ENCODE results near the gene SERPINE2. TPM values are rescaled to one million over a fixed set of nuclear protein-coding genes. Genes with fewer than 3 reads are reported as not detected.

Gene SERPINE2
- total and polyA plus RNA-seq, 11 donors: 9.3 to 61.7 (median 22.1) TPM

DNA sequence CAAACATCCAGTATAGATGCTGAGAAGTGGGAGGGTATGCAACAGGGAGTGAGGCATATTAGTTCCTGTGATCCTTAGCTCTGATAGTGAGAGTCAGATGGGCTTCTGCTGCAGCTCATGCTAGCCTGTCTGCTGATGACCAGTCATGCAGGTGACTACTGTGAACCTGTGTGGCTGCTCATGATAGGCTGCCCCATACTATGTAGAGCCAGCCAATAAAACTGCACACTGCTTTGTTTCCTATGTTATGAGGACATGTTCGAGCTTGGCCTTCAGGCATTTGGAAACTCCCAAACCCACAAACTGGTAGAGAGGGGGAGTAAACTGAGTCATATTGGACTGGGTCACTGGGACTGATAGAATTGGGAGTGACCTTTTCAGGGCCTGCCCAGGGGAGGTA lies 20.1 kb upstream of the SERPINE2 start:
- Histone ChIP-seq H3K4me3 (no peak overlapping the region), H3K27ac (no peak overlapping the region), H3K4me1 (peaks cover 0 to 5% (median 0%) of the 10 kb centered on the region in 12 donors), H3K36me3 (no peaks in the 10 kb centered on the region), H3K9me3 (no peaks in the 10 kb centered on the region), H3K27me3 (no peaks in the 10 kb centered on the region)
- WGBS, 4 donors: 83 to 100% (median 96%) methylated on average over 1 of the region's 1 CpG
- intact Hi-C loops (cut with DNase I): no loop called here
- ATAC-seq (peak in 1 of 4 donors; percentile 29), DNase-seq (no peak)
- TF ChIP-seq, protein P1, sequence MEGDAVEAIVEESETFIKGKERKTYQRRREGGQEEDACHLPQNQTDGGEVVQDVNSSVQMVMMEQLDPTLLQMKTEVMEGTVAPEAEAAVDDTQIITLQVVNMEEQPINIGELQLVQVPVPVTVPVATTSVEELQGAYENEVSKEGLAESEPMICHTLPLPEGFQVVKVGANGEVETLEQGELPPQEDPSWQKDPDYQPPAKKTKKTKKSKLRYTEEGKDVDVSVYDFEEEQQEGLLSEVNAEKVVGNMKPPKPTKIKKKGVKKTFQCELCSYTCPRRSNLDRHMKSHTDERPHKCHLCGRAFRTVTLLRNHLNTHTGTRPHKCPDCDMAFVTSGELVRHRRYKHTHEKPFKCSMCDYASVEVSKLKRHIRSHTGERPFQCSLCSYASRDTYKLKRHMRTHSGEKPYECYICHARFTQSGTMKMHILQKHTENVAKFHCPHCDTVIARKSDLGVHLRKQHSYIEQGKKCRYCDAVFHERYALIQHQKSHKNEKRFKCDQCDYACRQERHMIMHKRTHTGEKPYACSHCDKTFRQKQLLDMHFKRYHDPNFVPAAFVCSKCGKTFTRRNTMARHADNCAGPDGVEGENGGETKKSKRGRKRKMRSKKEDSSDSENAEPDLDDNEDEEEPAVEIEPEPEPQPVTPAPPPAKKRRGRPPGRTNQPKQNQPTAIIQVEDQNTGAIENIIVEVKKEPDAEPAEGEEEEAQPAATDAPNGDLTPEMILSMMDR (IDR thresholded peaks at IDR 0.05): no peak
- no peak for TF ChIP-seq POLR2A (IDR thresholded peaks at IDR 0.05)

DNA sequence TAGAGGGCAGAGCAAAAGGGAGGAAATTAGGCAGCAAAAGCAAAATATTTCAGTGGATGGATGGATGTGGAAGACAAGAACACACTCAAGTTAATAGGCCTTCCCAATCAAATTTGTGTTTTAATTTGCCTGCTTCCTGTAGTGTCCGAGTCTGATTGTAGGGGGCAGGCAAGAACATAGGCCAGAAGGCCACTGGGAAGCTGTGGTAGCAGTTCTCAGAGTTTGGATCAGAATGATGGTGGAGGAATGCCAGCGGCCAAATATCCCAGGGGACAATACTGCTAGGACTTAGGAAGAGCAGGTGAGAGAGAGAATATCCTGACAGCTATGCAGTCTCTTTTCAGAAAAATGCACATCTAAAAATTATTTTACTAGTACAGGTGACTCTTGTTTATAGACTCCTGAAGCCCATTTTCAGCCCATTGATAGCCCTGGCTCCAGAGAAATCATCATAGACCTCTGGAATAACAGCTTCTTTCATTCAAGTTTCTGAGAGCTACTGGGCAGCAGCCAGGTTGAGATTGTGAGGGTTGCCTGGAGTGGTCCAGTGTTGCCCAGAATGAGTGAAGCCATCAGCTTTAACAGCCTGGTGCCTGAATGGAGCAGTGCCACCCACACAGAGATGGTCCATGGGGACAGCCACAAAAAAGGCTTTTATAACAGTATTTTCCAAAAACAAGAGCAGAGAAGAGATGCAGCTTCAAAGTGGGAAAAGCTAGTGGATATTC lies 19.1 kb upstream of the SERPINE2 start:
- Histone ChIP-seq H3K4me3 (no peak overlapping the region), H3K4me1 (peaks cover 0 to 5% (median 0%) of the 10 kb centered on the region in 12 donors), H3K9me3 (no peaks in the 10 kb centered on the region), H3K27me3 (peaks cover 0 to 3% (median 0%) of the 10 kb centered on the region in 9 donors), H3K27ac (no peak overlapping the region), H3K36me3 (no peaks in the 10 kb centered on the region)
- intact Hi-C loops (cut with DNase I): no loop called here
- 34 to 67% (median 53%) methylated on average over 2 of the region's 2 CpGs for WGBS, 4 donors
- ATAC-seq (no peak), DNase-seq (no peak)
- no peak for TF ChIP-seq POLR2A (IDR thresholded peaks at IDR 0.05)
- TF ChIP-seq, protein P1 (IDR thresholded peaks at IDR 0.05): peak in 5 of 12 donors; percentile 14 to 41 (median 26)

DNA sequence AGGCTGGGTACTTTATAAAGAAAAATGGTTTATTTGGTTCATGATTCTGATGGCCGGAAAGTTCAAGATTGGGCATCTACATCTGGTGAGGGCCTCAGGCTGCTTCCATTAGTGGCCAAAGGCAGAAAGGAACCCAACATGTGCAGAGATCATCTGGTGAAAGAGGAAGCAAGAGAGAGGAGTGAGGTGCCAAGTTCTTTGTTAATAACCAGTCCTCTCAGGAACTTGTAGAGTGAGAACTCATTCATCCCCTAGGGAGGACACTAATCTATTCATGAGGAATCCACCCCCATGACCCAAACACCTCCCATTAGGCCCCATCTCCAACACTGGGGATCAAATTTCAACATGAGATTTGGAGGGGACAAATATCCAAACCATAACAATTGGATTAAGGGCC lies 17.8 kb upstream of the SERPINE2 start:
- ATAC-seq: no peak
- TF ChIP-seq, protein P1 (IDR thresholded peaks at IDR 0.05): no peak
- no peak for TF ChIP-seq POLR2A (IDR thresholded peaks at IDR 0.05)
- DNase-seq: no peak
- H3K4me3 ChIP-seq: no peak overlapping the region
- intact Hi-C loops (cut with DNase I): no loop called here
- H3K36me3 ChIP-seq: no peaks in the 10 kb centered on the region
- no peak overlapping the region for H3K27ac ChIP-seq
- H3K27me3 ChIP-seq: peaks cover 0 to 3% (median 0%) of the 10 kb centered on the region in 9 donors
- WGBS, 4 donors: 93 to 100% (median 99%) methylated on average over 1 of the region's 1 CpG
- no peaks in the 10 kb centered on the region for H3K9me3 ChIP-seq
- peaks cover 0 to 5% (median 0%) of the 10 kb centered on the region in 12 donors for H3K4me1 ChIP-seq

DNA sequence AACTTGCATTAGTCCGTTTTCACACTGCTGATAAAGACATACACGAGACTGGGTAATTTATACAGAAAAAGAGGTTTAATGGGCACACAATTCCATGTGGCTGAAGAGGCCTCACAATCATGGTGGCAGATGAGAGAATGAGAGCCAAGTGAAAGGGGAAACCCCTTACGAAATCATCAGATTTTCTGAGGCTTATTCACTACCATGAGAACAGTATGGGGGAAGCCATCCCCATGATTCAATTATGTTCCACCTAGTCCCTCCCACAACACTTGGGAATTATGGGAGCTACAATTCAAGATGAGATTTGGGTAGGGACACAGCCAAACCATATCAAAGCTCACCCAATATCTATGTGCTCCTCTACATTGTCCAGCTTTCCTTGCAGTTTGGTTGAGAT lies 16.0 kb upstream of the SERPINE2 start:
- no peak for ATAC-seq
- H3K4me3 ChIP-seq: no peak overlapping the region
- peaks cover 0 to 5% (median 0%) of the 10 kb centered on the region in 12 donors for H3K4me1 ChIP-seq
- no peak overlapping the region for H3K27ac ChIP-seq
- no peaks in the 10 kb centered on the region for H3K9me3 ChIP-seq
- intact Hi-C loops (cut with DNase I): no loop called here
- no peaks in the 10 kb centered on the region for H3K36me3 ChIP-seq
- no peak for DNase-seq
- TF ChIP-seq POLR2A (IDR thresholded peaks at IDR 0.05): no peak
- TF ChIP-seq, protein P1 (IDR thresholded peaks at IDR 0.05): no peak
- WGBS, 4 donors: 89 to 94% (median 92%) methylated on average over 3 of the region's 3 CpGs
- peaks cover 0 to 10% (median 0%) of the 10 kb centered on the region in 9 donors for H3K27me3 ChIP-seq

Data from heart left ventricle (tissue), 16 donors.